ENCODE data around the gene UBE3D.

DNA sequence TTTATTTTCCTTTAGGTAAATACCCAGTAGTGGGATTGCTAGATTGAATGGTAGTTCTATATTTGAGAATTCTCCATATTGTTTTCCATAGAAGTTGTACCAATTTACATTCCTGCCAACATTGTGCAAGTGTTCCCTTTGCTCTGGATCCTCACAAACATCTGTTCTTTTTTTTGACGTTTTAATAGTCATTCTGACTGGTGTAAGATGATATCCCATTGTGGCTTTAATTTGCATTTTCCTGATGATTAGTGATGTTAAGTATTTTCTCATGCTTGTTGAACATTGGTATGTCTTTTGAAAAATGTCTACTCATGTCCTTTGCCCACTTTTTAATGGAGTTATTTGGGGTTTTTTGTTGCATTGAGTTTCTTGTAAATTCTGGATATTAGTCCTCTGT is 85.6 kb downstream of the UBE3D start:
- TF ChIP-seq, protein P1, sequence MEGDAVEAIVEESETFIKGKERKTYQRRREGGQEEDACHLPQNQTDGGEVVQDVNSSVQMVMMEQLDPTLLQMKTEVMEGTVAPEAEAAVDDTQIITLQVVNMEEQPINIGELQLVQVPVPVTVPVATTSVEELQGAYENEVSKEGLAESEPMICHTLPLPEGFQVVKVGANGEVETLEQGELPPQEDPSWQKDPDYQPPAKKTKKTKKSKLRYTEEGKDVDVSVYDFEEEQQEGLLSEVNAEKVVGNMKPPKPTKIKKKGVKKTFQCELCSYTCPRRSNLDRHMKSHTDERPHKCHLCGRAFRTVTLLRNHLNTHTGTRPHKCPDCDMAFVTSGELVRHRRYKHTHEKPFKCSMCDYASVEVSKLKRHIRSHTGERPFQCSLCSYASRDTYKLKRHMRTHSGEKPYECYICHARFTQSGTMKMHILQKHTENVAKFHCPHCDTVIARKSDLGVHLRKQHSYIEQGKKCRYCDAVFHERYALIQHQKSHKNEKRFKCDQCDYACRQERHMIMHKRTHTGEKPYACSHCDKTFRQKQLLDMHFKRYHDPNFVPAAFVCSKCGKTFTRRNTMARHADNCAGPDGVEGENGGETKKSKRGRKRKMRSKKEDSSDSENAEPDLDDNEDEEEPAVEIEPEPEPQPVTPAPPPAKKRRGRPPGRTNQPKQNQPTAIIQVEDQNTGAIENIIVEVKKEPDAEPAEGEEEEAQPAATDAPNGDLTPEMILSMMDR (IDR thresholded peaks at IDR 0.05): no peak
- no peak for TF ChIP-seq POLR2A (IDR thresholded peaks at IDR 0.05)
